A549 (cell line): ENCODE measurements around the gene SELP.

Source experiments
- CHD2 ChIP-seq: fragments of 150-350 bp; IDR thresholded peaks from 2 replicates; pipeline ENCODE4 v1.6.1; 2014; ENCODE audit warnings: low read length; ENCODE audit not compliant: partially characterized antibody
- CTCF ChIP-seq: fragments of >200 bp; sonication (Bioruptor Twin); formaldehyde crosslinking; IDR thresholded peaks from 3 replicates; pipeline ENCODE4 v1.5.1; 2016
- MAX ChIP-seq: IDR thresholded peaks from 2 replicates; pipeline ENCODE4 v1.6.1; 2012
- PBX3 ChIP-seq: IDR thresholded peaks from 2 replicates; pipeline ENCODE4 v1.6.1; 2012
- POLR2A ChIP-seq: IDR thresholded peaks from 2 replicates; pipeline ENCODE4 v1.6.1; 2012; ENCODE audit warnings: mild to moderate bottlenecking, low read length
- POLR2AphosphoS2 ChIP-seq: conservative IDR thresholded peaks from 2 replicates; pipeline ENCODE4 v1.6.1; 2012; ENCODE audit warnings: low read length, improper control_type of control experiment, inconsistent platforms
- RNF2 ChIP-seq: fragments of 200-600 bp; sonication (generic); IDR thresholded peaks from 2 replicates; pipeline ENCODE4 v1.6.1; 2016; ENCODE audit warnings: low read depth, mild to moderate bottlenecking, antibody characterized with exemption, moderate library complexity, borderline replicate concordance
- USF2 ChIP-seq: fragments of 450-650 bp; IDR thresholded peaks from 2 replicates; pipeline ENCODE4 v1.6.1; 2014; ENCODE audit warnings: antibody characterized with exemption

GRCh38 chr1:169601096-169601881 is 28.6 kb downstream of the SELP start:
- TF ChIP-seq POLR2A (no peak), CTCF (peak; percentile 59), RNF2 (no peak), CHD2 (no peak), MAX (no peak), PBX3 (no peak), POLR2AphosphoS2 (no peak), USF2 (no peak)
